ENCODE measurements around the gene CSNK1G1. TPM values are rescaled to one million over a fixed set of nuclear protein-coding genes. Genes with fewer than 3 reads are reported as not detected.
A peak's percentile ranks its signal among the peaks of the same experiment; 100 is the strongest.

CSNK1G1 gene
- total and polyA plus RNA-seq, 2 of the 8 experiments (the other 6 are each of a cell fraction or from before 2014, with no cell fraction given), result 6.0 to 12.9 TPM

DNA sequence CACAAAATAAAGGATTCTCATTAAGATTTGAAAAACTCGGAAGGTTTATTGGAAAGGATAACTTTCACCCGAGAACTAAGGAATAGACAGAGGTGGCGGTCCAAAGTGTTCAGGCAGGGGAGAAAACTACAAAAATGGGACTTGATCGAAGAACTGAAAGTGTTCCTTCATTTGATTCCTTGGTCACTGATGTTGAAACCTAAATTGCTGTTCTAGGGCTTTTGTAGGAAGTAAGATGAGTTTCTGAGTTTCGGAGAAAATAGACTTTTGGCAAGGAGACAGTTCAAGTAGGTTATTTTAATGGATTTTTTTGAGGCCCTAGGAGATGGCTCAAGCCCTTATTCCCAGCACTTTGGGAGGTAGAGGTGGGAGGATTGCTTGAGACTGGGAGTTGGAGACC, 33.1 kb upstream of the CSNK1G1 start:
- Histone ChIP-seq H3K36me3 (ENCODE audit: control insufficient read depth in 2 of 4, insufficient read depth in 4 of 4, low read length in 3 of 4) (no peaks in the 10 kb centered on the region), H3K27ac (ENCODE audit: low read depth, low read length) (no peak overlapping the region), H3K9ac (replicated peaks in 1 of 4; ENCODE audit: extremely low read depth in 1 of 4, low read depth in 3 of 4, low read length in 3 of 4) (no peak overlapping the region), H3K23me2 (ENCODE audit: low read depth, low read length) (no peaks in the 10 kb centered on the region; the same call in 1 of the 2 replicates), H2BK120ac (replicated peaks; ENCODE audit: low read depth, low read length) (no peak overlapping the region), H2BK15ac (ENCODE audit: low read length) (no peak overlapping the region), H2AFZ (ENCODE audit: low read length) (no peak overlapping the region), H2BK12ac (ENCODE audit: low read depth, low read length) (no peak overlapping the region), H3K14ac (ENCODE audit: insufficient read length) (no peak overlapping the region), H3K18ac (ENCODE audit: extremely low read depth, low read length) (no peak overlapping the region), H2AK5ac (ENCODE audit: low read depth, low read length) (no peak overlapping the region), H3K9me3 (ENCODE audit: insufficient read depth in 2 of 2, low read depth in 1 of 2, low read length in 1 of 2) (no peaks in the 10 kb centered on the region), H3K4me2 (ENCODE audit: insufficient read depth in 1 of 2, low read depth in 2 of 2, low read length in 2 of 2) (peak overlapping the region in 1 of 2 experiments; percentile 51; a peak in 1 of 4 replicates), H4K20me1 (replicated peaks in 1 of 2; ENCODE audit: control insufficient read depth in 1 of 2, insufficient read depth in 2 of 2, low read length in 2 of 2) (no peaks in the 10 kb centered on the region), H3K23ac (ENCODE audit: insufficient read length) (no peak overlapping the region), H4K5ac (ENCODE audit: insufficient read length, low read depth, low read length) (no peak overlapping the region), H3K27me3 (replicated peaks in 1 of 4; ENCODE audit: control insufficient read depth in 3 of 4, extremely low read depth in 1 of 4, insufficient read depth in 3 of 4, low read length in 3 of 4) (no peaks in the 10 kb centered on the region), H3K56ac (replicated peaks; ENCODE audit: insufficient read length, low read depth, low read length) (no peak overlapping the region), H3K79me2 (ENCODE audit: control insufficient read depth in 1 of 2, insufficient read depth in 2 of 2, low read length in 2 of 2) (no peaks in the 10 kb centered on the region; a peak in 1 of 4 replicates), H3K79me1 (ENCODE audit: low read depth, low read length) (no peaks in the 10 kb centered on the region), H4K8ac (ENCODE audit: extremely low read depth, insufficient read depth, low read length) (no peak overlapping the region), H2BK20ac (ENCODE audit: low read length) (no peak overlapping the region), H3K4ac (replicated peaks; ENCODE audit: insufficient read length, low read depth, low read length) (no peak overlapping the region), H3K4me3 (ENCODE audit: extremely low read depth in 1 of 4, insufficient read depth in 2 of 4, low read depth in 3 of 4, low read length in 4 of 4) (peak overlapping the region in 1 of 4 experiments; percentile 95; a peak in 2 of 8 replicates), H4K91ac (replicated peaks; ENCODE audit: insufficient read length, low read length) (no peak overlapping the region), H3K4me1 (replicated peaks in 1 of 4; ENCODE audit: control insufficient read depth in 3 of 4, insufficient read depth in 4 of 4, low read length in 3 of 4) (0 out of 7 replicates have a peak, but pooled peaks cover 0 to 2% (median 0%) of the 10 kb centered on the region in 4 experiments), H2BK5ac (ENCODE audit: low read depth, low read length) (no peak overlapping the region)
- ChIA-PET POLR2A (ENCODE audit: partially characterized antibody) (no interaction called here), CTCF (ENCODE audit: partially characterized antibody) (interaction anchor here (0.6 kb wide), 1 partner anchor 145 kb away, joined by 3 read pairs; no protein-coding TSS in a partner anchor)
- FAIRE-seq (no peak), DNase-seq (ENCODE audit: low read depth in 1 of 2, low spot score in 2 of 2) (peak in 1 of 2 experiments; percentile 8)
- 95% methylated on average over 5 of the region's 5 CpGs; no CpG with 5 or more reads in 1 of the 2 experiments for WGBS, 2 experiments (ENCODE audit: extremely low coverage in 1 of 2, insufficient coverage in 1 of 2, insufficient read length in 1 of 2, insufficient replicate concordance in 2 of 2, low coverage in 1 of 2, low lambda C conversion rate in 2 of 2, missing lambda C conversion rate in 1 of 2)
- TF ChIP-seq JUN (IDR thresholded peaks at IDR 0.05; ENCODE audit: low read depth, low read length) (no peak), TAF7 (optimal IDR thresholded peaks at IDR 0.05; ENCODE audit: borderline replicate concordance, low read depth, low read length) (no peak), EZH2 (IDR thresholded peaks at IDR 0.05; ENCODE audit: low read depth, low read length, severe bottlenecking) (no peak), YY1 (IDR thresholded peaks at IDR 0.05; ENCODE audit: low read depth, low read length) (no peak), SUZ12 (IDR thresholded peaks at IDR 0.05; ENCODE audit: low read length) (no peak), KDM5A (IDR thresholded peaks at IDR 0.05; ENCODE audit: low read length) (no peak), SIX5 (IDR thresholded peaks at IDR 0.05; ENCODE audit: low read depth, low read length) (no peak), CHD2 (IDR thresholded peaks at IDR 0.05; ENCODE audit: low read length) (no peak), PHF8 (conservative IDR thresholded peaks at IDR 0.05; ENCODE audit: low read depth, low read length) (no peak), BRCA1 (IDR thresholded peaks at IDR 0.05; ENCODE audit: low read depth, low read length) (no peak), SRF (IDR thresholded peaks at IDR 0.05; ENCODE audit: low read depth, low read length) (no peak), SAP30 (IDR thresholded peaks at IDR 0.05; ENCODE audit: insufficient read depth, insufficient replicate concordance, low read length) (no peak)
